HEK293 (cell line): ENCODE measurements around the gene DCAF6.

ENCODE experiments used
- CTCF ChIA-PET: fragments of 350-600 bp; formaldehyde crosslinking; extraction: SDS; loops from one replicate; lab custom pipeline; 2021; ENCODE audit warnings: antibody characterized with exemption; lab: Yijun Ruan, JAX
- POLR2A ChIA-PET: fragments of 300-600 bp; formaldehyde crosslinking; extraction: SDS; loops from one replicate; lab custom pipeline; 2020; ENCODE audit warnings: antibody characterized with exemption, inconsistent platforms; lab: Yijun Ruan, JAX
- H3K27ac ChIP-seq: fragments of 200-500 bp; sonication (Bioruptor generic); 2 replicates; pipeline ENCODE4 v1.5.1; 2014; ENCODE audit warnings: low read depth, low read length, control low read depth, inconsistent platforms; ENCODE audit errors: extremely low read depth
- H3K36me3 ChIP-seq, 2 experiments: fragments of 200-500 bp in 1 of 2; sonication (Bioruptor generic) in 1 of 2; 1 replicate in 1 of 2; 2 replicates in 1 of 2; pipeline ENCODE4 v1.5.1; 2014 to 2017; ENCODE audit warnings: inconsistent platforms in 2 of 2, low read length in 2 of 2; ENCODE audit not compliant: control insufficient read depth in 2 of 2, insufficient read depth in 1 of 2
- H3K4me1 ChIP-seq: fragments of 200-500 bp; sonication (Bioruptor generic); 2 replicates; pipeline ENCODE4 v1.5.1; 2014; ENCODE audit warnings: mild to moderate bottlenecking, low read length, inconsistent platforms; ENCODE audit not compliant: control insufficient read depth, insufficient read depth
- H3K4me3 ChIP-seq: 2 replicates; pipeline ENCODE4 v1.5.1; 2011; ENCODE audit warnings: low read depth, mild to moderate bottlenecking, control low read depth, low read length, moderate library complexity
- H3K9me3 ChIP-seq: fragments of 200-500 bp; sonication (Bioruptor generic); 2 replicates; pipeline ENCODE4 v1.5.1; 2014; ENCODE audit warnings: low read depth, low read length, inconsistent platforms; ENCODE audit not compliant: control insufficient read depth, insufficient read depth
- EGR2 ChIP-seq: fragments of 450-650 bp; formaldehyde crosslinking; IDR thresholded peaks from 2 replicates; pipeline ENCODE4 v1.5.1; 2016; ENCODE audit warnings: low read depth, missing biosample characterization, missing genetic modification characterization
- ELK4 ChIP-seq: IDR thresholded peaks from 2 replicates; pipeline ENCODE4 v1.6.1; 2011; ENCODE audit warnings: mild to moderate bottlenecking, low read depth, low read length, borderline replicate concordance
- GLIS1 ChIP-seq: fragments of 450-650 bp; formaldehyde crosslinking; IDR thresholded peaks from 2 replicates; pipeline ENCODE4 v1.5.1; 2016; ENCODE audit warnings: missing biosample characterization, missing genetic modification characterization
- GLIS2 ChIP-seq: fragments of 450-650 bp; formaldehyde crosslinking; IDR thresholded peaks from 2 replicates; pipeline ENCODE4 v1.5.1; 2016; ENCODE audit warnings: missing biosample characterization, missing genetic modification characterization
- SALL2 ChIP-seq: fragments of 450-650 bp; formaldehyde crosslinking; IDR thresholded peaks from 2 replicates; pipeline ENCODE4 v1.5.0; 2017; ENCODE audit warnings: missing biosample characterization, mild to moderate bottlenecking, missing genetic modification characterization, borderline replicate concordance
- ZBTB7A ChIP-seq: fragments of 450-650 bp; formaldehyde crosslinking; IDR thresholded peaks from 2 replicates; pipeline ENCODE4 v1.5.1; 2016; ENCODE audit warnings: low read depth, missing biosample characterization, missing genetic modification characterization
- ZBTB8A ChIP-seq: fragments of 450-650 bp; formaldehyde crosslinking; IDR thresholded peaks from 2 replicates; pipeline ENCODE4 v1.5.1; 2016; ENCODE audit warnings: missing biosample characterization, missing genetic modification characterization
- ZNF10 ChIP-seq: fragments of 450-650 bp; formaldehyde crosslinking; IDR thresholded peaks from 2 replicates; pipeline ENCODE4 v1.5.1; 2017; ENCODE audit warnings: missing biosample characterization, missing genetic modification characterization
- ZNF114 ChIP-seq: fragments of 450-650 bp; formaldehyde crosslinking; IDR thresholded peaks from 2 replicates; pipeline ENCODE4 v1.5.0; 2017; ENCODE audit warnings: missing biosample characterization, missing genetic modification characterization
- ZNF138 ChIP-seq: fragments of 450-650 bp; formaldehyde crosslinking; IDR thresholded peaks from 2 replicates; pipeline ENCODE4 v1.5.1; 2016; ENCODE audit warnings: missing biosample characterization, missing genetic modification characterization, borderline replicate concordance
- ZNF155 ChIP-seq: fragments of 450-650 bp; formaldehyde crosslinking; IDR thresholded peaks from 2 replicates; pipeline ENCODE4 v1.5.1; 2016; ENCODE audit warnings: missing biosample characterization, missing genetic modification characterization
- ZNF274 ChIP-seq, 2 experiments: fragments of 200-500 bp in 1 of 2; fragments of 450-650 bp in 1 of 2; sonication (Bioruptor generic) in 1 of 2; formaldehyde crosslinking in 1 of 2; IDR thresholded peaks; 2 replicates each; pipeline versions ENCODE4 v1.5.1 to v1.6.1; 2014 to 2016; ENCODE audit warnings: borderline replicate concordance in 1 of 2, inconsistent platforms in 1 of 2, low read length in 1 of 2, missing biosample characterization in 1 of 2, missing genetic modification characterization in 1 of 2
- ZNF391 ChIP-seq: fragments of 450-650 bp; formaldehyde crosslinking; IDR thresholded peaks from 2 replicates; pipeline ENCODE4 v1.5.1; 2016; ENCODE audit warnings: low read depth, missing biosample characterization, missing genetic modification characterization, borderline replicate concordance
- ZNF394 ChIP-seq: fragments of 450-650 bp; formaldehyde crosslinking; IDR thresholded peaks from 2 replicates; pipeline ENCODE4 v1.5.1; 2016; ENCODE audit warnings: missing biosample characterization, missing genetic modification characterization, mild to moderate bottlenecking, moderate library complexity, borderline replicate concordance
- ZNF518A ChIP-seq: fragments of 450-650 bp; formaldehyde crosslinking; conservative IDR thresholded peaks from 2 replicates; pipeline ENCODE4 v1.5.1; 2016; ENCODE audit warnings: low read depth, missing biosample characterization, missing genetic modification characterization
- ZNF544 ChIP-seq: fragments of 450-650 bp; formaldehyde crosslinking; IDR thresholded peaks from 2 replicates; pipeline ENCODE4 v1.5.0; 2017; ENCODE audit warnings: missing biosample characterization, missing genetic modification characterization
- ZNF555 ChIP-seq: fragments of 450-650 bp; formaldehyde crosslinking; conservative IDR thresholded peaks from 2 replicates; pipeline ENCODE4 v1.5.1; 2017; ENCODE audit warnings: missing biosample characterization, mild to moderate bottlenecking, missing genetic modification characterization, inconsistent platforms
- ZNF596 ChIP-seq: fragments of 450-650 bp; IDR thresholded peaks from 2 replicates; pipeline ENCODE4 v1.5.0; 2018; ENCODE audit warnings: missing biosample characterization, mild to moderate bottlenecking, missing genetic modification characterization, moderate library complexity
- ZNF600 ChIP-seq: fragments of 450-650 bp; formaldehyde crosslinking; IDR thresholded peaks from 2 replicates; pipeline ENCODE4 v1.5.1; 2016; ENCODE audit warnings: missing biosample characterization, missing genetic modification characterization
- ZNF658 ChIP-seq: fragments of 450-650 bp; formaldehyde crosslinking; IDR thresholded peaks from 2 replicates; pipeline ENCODE4; 2016; ENCODE audit warnings: missing biosample characterization, missing genetic modification characterization
- ZNF768 ChIP-seq: fragments of 450-650 bp; formaldehyde crosslinking; IDR thresholded peaks from 2 replicates; pipeline ENCODE4 v1.5.1; 2018; ENCODE audit warnings: missing biosample characterization, mild to moderate bottlenecking, missing genetic modification characterization

Gene DCAF6

GRCh38 chr1:168031198-168031597 is 94.7 kb downstream of the DCAF6 start (continued):
- TF ChIP-seq ZNF518A (tag by site-specific recombination): no peak
- no peak for TF ChIP-seq ZNF658 (tag by site-specific recombination)
- no peak for TF ChIP-seq ZNF555 (tag by site-specific recombination)
- TF ChIP-seq ZNF768 (tag by site-specific recombination): no peak
- TF ChIP-seq ZNF391: no peak
- TF ChIP-seq GLIS2 (tag by site-specific recombination): no peak

GRCh38 chr1:168031627-168032026 is 95.1 kb downstream of the DCAF6 start:
- no peaks in the 10 kb centered on the region for H3K4me1 ChIP-seq
- H3K27ac ChIP-seq: no peak overlapping the region
- POLR2A ChIA-PET: no interaction called here
- H3K36me3 ChIP-seq: peaks cover 0 to 3% of the 10 kb centered on the region in 2 experiments; a peak in 1 of 3 replicates
- TF ChIP-seq ZNF544 (tag by site-specific recombination): no peak
- 0 out of 2 replicates have a peak, but pooled peaks have one; percentile 17 for TF ChIP-seq EGR2
- no peak for TF ChIP-seq ZNF10 (tag by site-specific recombination)
- no peak for TF ChIP-seq ZNF394 (tag by site-specific recombination)
- CTCF ChIA-PET: interaction anchor here (0.6 kb wide), 1 partner anchor 493 kb away, joined by 3 read pairs; no protein-coding TSS in a partner anchor
- H3K4me3 ChIP-seq: no peak overlapping the region
- no peaks in the 10 kb centered on the region for H3K9me3 ChIP-seq

GRCh38 chr1:168032029-168032428 is 95.5 kb downstream of the DCAF6 start:
- CTCF ChIA-PET: no interaction called here
- Histone ChIP-seq H3K4me3 (no peak overlapping the region), H3K36me3 (peaks cover 0 to 1% of the 10 kb centered on the region in 2 experiments; a peak in 1 of 3 replicates), H3K9me3 (no peaks in the 10 kb centered on the region)
- POLR2A ChIA-PET: no interaction called here
- TF ChIP-seq SALL2 (tag by site-specific recombination): no peak
- TF ChIP-seq ZBTB8A: no peak
- TF ChIP-seq ZNF138 (tag by site-specific recombination): no peak
- TF ChIP-seq ZBTB7A (tag by site-specific recombination): no peak
- TF ChIP-seq ZNF155 (tag by site-specific recombination): no peak
- TF ChIP-seq ZNF114 (tag by site-specific recombination): no peak
- TF ChIP-seq ZNF600 (tag by site-specific recombination): no peak
- no peak for TF ChIP-seq ZNF274 (IDR thresholded peaks at IDR 0.05; ENCODE audit: low read length)
- TF ChIP-seq ZNF274 (tag by site-specific recombination; IDR thresholded peaks at IDR 0.05; ENCODE audit: borderline replicate concordance): no peak
- no peak for TF ChIP-seq GLIS1 (tag by site-specific recombination)
- TF ChIP-seq ZNF596 (tag by site-specific recombination): no peak
- no peak for TF ChIP-seq ELK4
- TF ChIP-seq ZNF391: no peak
- TF ChIP-seq, all 188 proteins: peak for 0
- Histone ChIP-seq H3K27ac (no peak overlapping the region), H3K4me1 (no peaks in the 10 kb centered on the region)
